KG1 (cell line): ENCODE data around the gene EFHC2.
A peak's percentile ranks its signal among the peaks of the same experiment; 100 is the strongest.

ENCODE experiments used
- DNase-seq: peaks from one replicate; lab custom pipeline; 2025; lab: John Stamatoyannopoulos, UW

Gene EFHC2, protein sequence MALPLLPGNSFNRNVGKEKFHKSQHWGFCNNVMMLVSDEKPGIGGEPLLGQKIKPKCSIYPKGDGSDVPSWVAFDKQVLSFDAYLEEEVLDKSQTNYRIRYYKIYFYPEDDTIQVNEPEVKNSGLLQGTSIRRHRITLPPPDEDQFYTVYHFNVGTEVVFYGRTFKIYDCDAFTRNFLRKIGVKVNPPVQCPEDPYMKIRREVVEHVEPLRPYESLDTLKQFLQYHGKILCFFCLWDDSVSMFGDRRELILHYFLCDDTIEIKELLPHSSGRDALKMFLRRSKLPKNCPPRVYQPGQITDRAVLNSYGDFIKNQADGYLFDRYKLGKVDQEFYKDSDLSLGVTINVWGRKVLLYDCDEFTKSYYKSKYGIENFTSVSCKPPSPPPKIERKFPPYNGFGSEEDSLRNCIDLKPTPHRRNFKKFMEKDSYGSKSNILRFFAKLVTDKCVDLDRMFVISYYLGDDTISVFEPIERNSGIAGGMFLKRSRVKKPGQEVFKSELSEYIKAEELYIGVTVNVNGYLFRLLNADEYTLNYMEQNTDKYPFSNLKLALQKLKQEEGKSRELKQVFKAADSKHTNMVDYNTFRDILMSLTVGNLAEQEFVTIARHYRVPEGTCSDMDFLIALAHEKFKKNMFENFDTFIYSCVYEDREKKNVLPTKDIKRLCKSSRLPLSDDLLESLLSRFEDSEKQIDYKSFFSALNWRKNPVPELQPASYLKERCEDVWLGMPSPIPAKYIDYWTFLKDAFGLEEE

DNA sequence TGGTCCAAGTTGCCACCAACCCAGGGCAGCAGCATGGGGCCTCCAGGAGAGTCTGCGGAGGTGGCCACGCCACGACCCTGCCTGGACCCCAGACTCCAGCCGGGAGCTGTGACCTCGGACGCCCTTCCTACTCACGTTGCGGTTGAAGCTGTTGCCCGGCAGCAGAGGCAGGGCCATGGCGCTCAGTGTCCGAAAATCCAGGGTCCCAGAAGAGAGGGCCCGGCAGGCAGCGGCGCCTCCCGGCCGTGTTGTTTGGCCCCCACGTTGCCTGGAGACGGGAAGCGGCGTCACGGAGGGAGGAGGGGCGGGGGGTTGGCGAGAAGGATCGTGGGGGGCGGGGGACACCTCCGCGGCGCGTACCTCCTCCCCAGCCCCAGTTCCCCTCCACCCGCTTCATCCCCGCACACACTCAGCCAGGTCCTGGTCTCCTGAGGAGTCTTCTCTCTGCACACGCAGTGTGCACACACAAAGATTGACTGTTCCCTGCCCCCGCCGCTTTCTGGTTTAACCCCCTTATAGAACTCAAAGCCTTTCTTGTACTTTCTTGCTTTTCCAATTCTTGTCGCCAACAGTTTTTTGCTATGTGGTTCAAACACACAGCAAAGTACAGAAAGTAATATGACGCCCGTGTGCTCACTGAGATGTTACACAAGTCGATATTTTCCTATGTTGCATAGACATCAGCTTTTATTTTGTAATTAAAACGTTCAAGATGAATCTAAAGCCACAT lies at the start of gene EFHC2:
EFHC2 (minus strand) TSS at position 261 of the 730 bp plus-strand sequence; CDS start at position 177, 84 bp downstream.
- no peak for DNase-seq

DNA sequence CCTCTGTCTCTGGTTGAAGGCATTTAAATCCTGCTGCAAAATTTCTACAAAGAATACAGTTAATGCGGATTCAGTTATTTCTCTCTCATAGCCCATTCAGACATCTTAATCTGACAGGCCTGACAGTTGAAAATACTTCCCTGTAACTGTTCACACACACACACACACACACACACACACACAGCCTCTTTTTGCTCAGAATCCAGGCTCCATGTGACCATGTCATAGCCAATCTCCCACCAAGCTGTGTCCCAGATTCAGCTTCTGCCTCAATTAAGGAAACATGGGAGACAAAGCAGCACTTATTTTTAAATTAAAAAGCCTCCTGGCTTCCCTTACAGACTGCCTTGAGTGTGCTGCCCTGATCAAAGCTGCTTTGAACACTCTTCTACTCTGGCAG lies 49.3 kb upstream of the EFHC2 start:
- no peak for DNase-seq

DNA sequence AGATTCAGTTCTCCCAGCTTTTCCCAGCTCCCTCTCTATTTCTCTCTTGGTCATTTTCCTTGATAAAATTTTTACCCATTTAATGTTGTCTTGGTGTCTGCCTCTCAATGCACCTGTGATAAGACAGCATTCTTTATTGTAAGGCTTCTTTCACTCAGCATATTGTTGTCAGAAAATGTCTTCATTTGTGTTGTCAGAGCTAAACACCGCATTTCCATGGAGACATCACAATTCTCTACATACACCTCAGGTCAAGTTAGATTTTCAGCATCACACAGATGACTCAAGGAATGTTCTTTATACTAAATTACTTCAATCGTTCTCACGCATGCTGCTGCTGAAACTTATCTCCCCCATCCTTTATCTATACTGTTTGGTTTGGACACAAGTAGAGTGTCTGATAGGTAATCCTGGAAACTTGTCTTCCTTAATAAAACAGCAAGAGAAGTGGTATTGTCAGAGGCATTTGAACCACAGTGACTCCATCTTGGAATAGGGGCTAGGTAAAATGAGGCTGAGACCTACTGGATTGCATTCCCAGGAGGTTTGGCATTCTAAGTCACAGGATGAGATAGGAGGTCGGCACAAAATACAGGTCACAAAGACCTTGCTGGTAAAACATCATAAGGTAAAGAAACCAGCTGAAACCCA lies 41.3 kb upstream of the EFHC2 start:
- no peak for DNase-seq

DNA sequence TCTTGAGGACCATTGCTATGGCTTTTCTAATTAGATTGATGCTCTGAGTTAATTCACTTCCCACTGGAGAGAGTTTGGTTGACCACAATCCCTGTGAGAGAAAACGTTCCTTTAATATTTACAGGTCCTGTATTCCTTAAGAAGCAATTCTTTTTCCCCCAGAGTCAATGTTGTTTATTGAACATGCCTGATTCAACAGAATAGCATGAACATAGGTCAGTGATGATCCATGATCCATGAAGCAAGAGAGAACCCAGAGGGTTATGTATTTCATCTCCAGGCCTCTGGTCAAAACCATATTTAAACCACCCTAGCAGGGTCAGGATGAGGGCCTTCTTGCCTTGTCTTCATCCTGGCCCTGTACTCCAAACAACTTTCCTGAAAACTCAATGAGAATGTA lies 39.4 kb upstream of the EFHC2 start:
- DNase-seq, result no peak

DNA sequence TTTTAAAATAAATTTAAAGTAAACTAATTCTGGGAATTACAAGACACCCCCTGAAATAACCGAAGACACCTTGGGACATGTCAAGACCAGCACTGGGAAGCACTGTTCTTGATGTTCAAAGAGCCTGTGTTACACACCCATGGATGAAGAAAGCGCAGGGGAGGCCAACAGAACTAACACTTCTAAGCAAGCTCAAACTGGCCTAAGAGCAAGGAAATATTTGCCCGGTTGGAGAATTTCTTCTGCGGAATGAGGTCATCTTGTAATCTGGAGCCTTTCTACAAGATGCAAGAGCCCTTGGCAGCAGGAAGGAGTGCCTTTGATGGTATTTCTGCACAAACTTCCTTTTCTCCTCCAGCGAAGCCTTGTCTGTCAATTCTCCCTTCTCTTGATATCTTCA lies 9.3 kb upstream of the EFHC2 start:
- no peak for DNase-seq

DNA sequence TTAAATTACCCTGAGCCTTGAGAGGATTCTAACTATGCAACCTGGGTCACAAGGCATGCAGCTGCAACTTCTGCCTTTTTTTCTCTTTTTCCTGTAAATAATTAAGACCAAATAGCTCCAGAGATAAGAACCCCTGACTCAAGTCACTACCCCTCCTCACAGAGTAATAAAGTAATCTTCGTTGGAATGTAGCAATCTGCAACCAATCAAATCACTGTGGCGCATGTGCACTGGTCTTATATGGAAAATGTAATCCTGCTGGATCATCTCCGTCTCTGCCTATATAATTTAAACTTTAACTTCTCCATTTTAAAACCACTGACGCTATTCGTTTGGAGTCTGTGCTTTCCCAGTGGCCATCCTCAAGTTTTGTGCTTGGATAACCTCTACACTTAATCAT lies 6.1 kb upstream of the EFHC2 start:
- DNase-seq, result no peak

DNA sequence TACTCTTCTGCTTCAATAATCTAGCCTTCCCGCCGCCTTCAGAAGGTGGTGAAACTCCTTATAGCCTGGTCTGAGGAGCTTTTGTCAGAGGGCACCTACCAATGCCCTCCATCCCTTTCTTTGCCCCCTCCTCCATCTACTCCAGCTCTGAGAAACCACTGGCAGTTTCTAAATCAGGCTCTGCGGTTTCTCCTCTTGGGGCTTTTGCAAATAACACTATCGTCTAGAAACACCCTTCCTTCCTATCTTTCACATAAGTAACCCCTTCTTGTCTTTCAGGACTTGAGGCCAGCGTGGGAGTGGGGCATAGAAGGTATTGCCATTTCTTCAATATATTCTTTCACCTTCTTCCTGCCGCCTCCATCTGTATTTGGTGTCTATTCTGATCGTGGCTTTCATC lies 1.2 kb upstream of the EFHC2 start:
- peak; percentile 46 for DNase-seq

DNA sequence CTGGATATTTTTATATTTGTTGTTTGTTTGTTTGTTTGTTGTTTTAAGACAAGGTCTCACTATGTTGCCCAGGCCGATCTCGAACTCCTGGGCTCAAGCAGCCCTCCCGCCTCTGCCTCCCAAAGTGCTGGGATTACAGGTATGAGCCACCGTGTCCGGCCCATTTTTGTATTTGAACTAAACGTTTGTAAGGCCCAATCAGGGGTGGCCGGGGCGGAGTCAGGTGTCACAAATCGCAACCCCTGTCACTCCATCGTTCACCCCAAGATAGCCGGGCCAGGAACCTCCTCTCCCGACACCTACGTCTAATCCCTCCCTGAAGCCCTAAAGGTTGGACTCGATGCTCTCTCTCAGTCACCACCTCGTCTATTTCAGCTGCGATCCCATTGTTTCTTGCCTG lies 722 bp upstream of the EFHC2 start:
- DNase-seq, result peak; percentile 46

DNA sequence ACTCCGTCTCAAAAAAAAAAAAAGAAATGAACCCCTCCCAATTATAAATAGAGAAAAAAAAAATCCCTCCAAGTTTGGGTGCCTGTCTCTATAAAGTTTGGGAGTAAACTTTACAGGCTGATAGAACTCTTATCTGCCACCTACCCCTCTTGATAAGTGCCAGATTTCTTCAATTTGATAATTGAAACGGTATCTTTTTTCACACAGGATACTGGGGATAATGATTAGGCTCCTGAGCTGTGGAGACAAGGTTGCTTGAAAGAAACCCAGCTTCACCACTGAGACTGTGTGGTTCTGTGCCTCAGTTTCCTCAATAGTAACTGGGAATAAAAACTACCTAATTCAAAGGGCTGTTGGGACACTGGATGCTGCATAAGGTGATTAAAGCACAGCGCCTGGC lies 606 bp downstream of the EFHC2 start:
- no peak for DNase-seq

DNA sequence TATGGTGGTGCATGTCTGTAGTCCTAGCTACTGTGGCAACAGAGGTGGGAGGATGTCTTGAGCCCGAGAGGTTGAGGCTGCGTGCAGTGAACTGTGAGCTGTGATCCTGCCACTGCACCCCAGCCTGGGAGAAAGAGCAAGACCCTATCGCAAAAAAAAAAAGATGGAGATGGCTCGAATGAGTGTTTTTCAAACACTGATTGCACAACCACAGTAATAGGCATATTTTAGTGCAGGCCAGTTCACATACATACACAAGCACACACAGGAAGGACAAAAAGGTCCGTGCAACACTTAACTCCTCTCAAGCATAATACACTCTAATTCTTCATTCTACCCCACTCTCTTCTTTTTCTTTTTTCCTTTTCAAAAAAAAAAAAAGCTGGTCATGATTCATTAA lies 5.1 kb downstream of the EFHC2 start:
- DNase-seq, result no peak

DNA sequence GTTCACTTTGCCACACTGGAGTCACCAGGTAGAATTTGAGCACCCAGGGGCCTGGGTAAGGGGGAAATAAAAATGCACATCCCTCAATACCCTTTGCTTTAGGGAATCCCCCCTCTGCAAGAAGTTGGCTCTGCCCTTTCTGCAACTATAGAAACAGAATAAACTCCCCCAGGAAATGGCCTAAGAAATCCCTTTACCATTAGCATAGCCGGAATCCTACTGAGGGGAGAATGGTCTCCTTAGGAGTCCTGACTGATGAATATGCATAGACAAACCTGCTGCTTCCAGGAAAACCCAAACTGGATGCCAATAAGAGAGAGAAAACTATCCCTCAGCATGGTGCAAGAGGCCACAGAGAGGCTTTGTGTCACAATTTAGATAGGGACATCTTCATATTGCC lies 11.0 kb downstream of the EFHC2 start:
- DNase-seq, result no peak

DNA sequence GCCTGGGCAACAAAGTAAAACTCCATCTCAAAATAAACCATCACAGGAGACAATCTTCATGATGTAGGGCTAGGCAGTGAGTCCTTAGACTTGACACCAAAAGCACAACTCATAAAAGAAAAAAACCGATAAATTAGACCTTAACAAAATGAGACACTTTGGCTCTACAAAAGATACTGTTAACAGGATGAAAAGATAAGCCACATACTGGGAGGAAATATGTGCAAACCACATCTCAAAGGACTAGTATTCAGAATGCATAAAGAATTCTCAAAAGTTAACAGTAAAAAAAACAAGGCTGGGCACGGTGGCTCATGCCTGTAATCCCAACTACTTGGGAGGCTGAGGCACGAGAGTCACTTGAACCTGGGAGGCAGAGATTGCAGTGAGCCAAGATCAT lies 13.2 kb downstream of the EFHC2 start:
- no peak for DNase-seq

DNA sequence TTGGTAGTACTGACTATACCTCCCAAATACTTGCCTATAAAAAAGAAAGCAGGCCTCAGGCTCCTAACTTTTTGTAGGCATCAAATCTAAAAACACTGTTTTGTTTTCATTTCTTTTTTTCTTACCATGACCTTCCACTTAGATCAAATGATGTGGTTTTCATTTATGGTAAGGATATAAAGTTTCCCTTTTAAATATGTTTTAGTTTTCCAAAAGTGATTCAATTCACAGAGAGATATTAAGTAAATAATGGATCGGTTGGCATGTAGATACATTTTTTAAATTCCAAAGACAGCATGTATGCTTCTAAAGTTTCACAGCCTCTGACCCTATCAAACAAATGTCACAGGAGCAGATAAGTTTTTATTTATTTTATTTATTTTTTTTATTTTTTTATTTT lies 23.9 kb downstream of the EFHC2 start:
- no peak for DNase-seq

DNA sequence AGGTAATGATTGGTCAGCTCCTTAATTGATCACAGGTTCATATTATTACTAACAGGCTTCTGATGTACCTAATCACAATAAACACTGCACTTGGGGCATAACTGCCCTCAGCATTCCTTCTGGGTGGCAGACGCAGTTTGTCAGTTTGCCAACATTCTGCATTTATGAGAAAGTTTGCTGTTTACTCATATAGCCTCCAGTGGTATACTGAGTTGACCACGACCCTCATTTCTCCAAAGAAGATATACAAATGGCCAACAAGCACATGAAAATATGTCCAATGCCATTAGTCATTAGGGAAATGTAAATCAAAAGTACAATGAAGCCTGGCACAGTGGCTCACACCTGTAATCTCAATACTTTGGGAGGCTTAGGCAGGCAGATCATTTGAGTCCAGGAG lies 26.3 kb downstream of the EFHC2 start:
- DNase-seq, result no peak

DNA sequence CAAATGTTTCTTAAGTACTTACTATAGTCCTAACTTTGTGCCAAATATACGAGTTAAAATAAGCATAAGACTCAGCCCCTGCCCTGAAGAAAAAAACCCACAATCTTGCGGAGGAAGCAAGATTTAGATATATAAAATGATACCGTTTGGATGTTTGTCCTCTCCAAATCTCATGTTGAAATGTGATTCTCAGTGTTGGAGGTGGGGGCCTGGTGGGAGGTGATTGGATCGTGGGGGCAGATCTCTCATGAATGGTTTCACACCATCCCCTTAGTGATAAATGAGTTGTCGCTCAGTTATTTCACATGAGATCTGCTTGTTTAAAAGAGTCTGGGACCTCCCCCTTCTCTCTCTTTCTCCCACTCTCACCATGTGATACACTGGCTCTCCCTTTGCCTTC lies 28.7 kb downstream of the EFHC2 start:
- DNase-seq, result no peak

DNA sequence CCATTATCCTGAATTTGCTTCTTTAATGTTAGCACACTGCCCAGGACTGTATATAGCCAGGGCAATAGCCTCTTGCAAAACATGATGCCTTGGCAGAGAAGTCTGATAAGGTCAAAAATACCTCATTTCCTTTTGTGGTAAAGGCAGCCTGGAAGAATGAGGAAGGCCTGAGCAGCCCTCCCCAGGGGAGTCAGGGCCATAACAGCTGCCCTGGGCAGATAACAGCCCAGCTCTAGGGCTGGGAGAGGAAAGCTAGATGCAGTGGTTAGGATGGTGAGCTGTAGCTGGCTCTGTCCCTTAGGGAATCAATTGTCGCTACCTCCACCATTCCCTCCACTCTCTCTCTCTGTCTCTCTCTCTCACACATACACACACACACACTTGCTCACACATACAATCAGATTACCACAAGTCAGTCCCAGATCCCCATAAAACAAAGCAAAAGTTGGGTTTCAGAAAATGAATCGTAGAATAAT lies 29.2 kb downstream of the EFHC2 start:
- peak; percentile 24 for DNase-seq

DNA sequence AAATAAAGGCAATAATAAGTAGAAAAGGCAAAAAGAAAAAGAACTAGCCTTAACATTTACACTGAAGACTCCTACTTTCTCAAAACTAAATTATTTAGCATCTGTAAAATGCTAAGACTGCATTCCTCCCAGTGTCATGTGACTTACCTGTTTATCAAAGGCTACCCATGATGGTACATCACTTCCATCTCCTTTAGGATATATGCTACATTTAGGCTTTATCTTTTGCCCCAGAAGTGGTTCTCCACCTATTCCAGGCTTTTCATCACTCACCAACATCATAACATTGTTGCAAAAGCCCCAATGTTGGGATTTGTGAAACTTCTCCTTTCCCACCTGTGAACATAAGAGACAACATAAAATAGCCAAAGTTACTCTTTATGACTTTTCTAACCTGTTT lies 31.1 kb downstream of the EFHC2 start:
- DNase-seq, result no peak

DNA sequence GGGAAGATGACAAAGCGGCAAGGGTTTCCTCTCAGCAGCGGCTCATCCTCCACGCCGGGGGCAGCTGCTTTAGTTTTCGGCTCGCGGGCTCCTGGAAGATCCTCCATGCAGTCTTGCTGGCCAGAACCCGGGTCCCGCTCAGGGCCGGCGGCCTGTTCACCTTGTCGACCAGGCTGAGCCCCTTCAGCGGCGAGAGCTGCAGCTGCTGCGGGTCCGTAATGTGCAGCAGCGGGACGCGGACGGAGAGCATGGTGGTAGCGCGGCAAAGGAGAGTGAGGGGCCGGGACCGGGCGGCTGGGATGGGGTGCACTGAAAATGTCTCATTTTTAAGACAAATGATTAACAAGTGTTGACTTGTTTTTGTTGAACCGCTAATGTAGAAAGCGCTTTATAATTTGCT lies 33.2 kb downstream of the EFHC2 start:
- no peak for DNase-seq

DNA sequence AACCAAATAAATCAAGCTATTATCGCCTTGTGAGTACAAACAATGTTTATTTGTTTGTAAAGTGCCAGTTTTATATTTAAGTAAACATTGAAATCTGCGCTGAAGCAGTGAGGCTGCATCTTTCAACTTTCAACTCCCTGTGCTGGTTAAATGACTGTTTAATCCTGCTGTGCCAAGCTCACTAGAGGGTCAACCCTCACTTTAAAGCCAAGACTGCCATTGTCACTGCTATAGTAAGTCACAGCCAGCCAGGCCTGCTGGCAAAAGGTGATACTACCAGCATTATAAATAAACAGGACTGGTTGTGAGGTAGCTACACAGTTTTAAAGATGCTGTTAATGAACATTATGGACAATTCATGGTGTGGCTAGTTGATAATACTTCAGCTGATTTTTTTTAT lies 34.6 kb downstream of the EFHC2 start:
- no peak for DNase-seq

DNA sequence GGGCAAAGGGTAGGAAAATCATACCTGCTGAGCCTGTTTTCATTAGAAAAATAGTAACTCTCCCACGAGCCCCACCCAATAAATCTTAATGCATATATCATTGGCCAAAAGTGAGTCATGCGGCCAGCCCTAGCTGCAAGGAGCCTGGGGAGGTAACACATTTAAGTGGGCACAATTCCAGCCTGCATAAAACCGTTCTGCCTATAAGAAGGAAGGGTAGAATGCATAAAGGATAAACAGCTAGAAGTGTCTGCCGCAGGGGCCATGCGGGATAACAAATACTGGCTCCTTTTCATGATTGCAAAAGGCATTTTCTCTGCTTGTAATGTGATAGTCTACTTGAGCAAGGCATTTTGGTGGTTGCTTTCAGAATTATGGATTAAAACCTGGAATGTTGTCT lies 37.1 kb downstream of the EFHC2 start:
- DNase-seq, result no peak

DNA sequence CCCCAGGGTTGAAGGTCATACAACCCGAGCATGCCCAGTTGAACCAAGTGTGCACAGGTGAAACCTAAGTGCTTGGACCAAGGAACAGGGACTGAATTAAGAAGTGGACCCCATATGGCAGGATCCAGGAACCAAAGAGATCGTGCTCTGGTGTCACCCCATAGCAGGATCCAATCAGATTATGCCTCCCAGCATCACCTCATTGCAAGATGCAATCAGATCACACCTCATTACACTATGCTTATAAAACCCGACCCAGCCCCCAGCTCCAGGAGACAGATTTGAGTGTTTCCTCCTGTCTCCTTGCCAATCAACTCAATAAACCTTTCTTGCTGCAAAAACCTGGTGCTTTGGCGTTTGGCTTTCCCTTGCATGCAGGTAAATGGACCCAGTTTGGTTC lies 37.6 kb downstream of the EFHC2 start:
- no peak for DNase-seq

DNA sequence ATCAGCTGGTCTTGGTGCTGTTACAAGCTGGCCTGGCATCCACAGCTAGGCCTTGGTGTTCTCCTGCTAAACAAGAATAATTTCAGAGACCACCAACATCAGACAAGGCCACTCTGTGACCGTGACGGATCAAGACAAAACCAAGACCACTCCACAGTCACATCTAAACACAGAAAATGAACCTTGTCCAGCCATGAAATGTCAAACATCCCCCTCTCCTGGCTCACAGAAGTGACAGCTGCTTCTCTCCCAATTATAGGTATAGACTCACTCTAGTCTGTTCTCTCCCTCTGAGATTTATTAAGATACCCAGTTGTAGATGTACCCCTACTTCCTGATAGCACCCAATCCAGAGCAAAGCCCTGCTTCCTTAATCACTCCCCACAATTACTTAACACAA lies 40.4 kb downstream of the EFHC2 start:
- no peak for DNase-seq
